HEK293T (cell line): ENCODE data around the gene RASGRP2.

Experiments
- CTBP1 ChIP-seq: fragments of 450-650 bp; IDR thresholded peaks from 2 replicates; pipeline ENCODE4 v1.6.1; 2016; ENCODE audit warnings: borderline replicate concordance
- FOXM1 ChIP-seq: fragments of 450-650 bp; IDR thresholded peaks from 2 replicates; pipeline ENCODE4 v1.6.1; 2017; ENCODE audit warnings: mild to moderate bottlenecking, borderline replicate concordance
- HDGF ChIP-seq: fragments of 450-650 bp; IDR thresholded peaks from 2 replicates; pipeline ENCODE4 v1.6.1; 2017; ENCODE audit warnings: antibody characterized with exemption, borderline replicate concordance
- NFRKB ChIP-seq: fragments of 450-650 bp; IDR thresholded peaks from 2 replicates; pipeline ENCODE4 v1.6.1; 2016; ENCODE audit warnings: mild to moderate bottlenecking, moderate library complexity
- PKNOX1 ChIP-seq: fragments of 450-650 bp; IDR thresholded peaks from 2 replicates; pipeline ENCODE4 v1.6.1; 2016
- SP1 ChIP-seq: fragments of 450-650 bp; IDR thresholded peaks from 2 replicates; pipeline ENCODE4 v1.6.1; 2017
- SUZ12 ChIP-seq: fragments of 450-650 bp; IDR thresholded peaks from 2 replicates; pipeline ENCODE4 v1.6.1; 2016; ENCODE audit warnings: mild to moderate bottlenecking

GRCh38 chr11:64724863-64725532, 18.9 kb downstream of the RASGRP2 start:
- no peak for TF ChIP-seq SP1
- no peak for TF ChIP-seq CTBP1
- TF ChIP-seq HDGF = no peak
- no peak for TF ChIP-seq NFRKB
- no peak for TF ChIP-seq PKNOX1
- no peak for TF ChIP-seq FOXM1
- TF ChIP-seq SUZ12 = no peak
